Measurements from ENCODE around the gene DOCK3. TPM values are rescaled to one million over a fixed set of nuclear protein-coding genes. Genes with fewer than 3 reads are reported as not detected.

The DOCK3 gene
- total RNA-seq, 1 experiment from 2014 or later: 8.3 TPM

- no peaks in the 10 kb centered on the region for H3K4me1 Mint-ChIP-seq
- H3K4ac ChIP-seq (ENCODE audit: low read depth, low read length): no peak overlapping the region
- no peaks in the 10 kb centered on the region for H3K23me2 ChIP-seq (ENCODE audit: insufficient read length, low read depth, low read length, poor library complexity, severe bottlenecking)
- H2BK12ac ChIP-seq (ENCODE audit: insufficient read length, low read depth, low read length): no peak overlapping the region
- H3K14ac ChIP-seq (ENCODE audit: insufficient read depth, low read length): no peak overlapping the region
- no peak overlapping the region for H2BK120ac ChIP-seq (ENCODE audit: low read depth, low read length, poor library complexity, severe bottlenecking)
- H3K56ac ChIP-seq (ENCODE audit: insufficient read length, low read depth, low read length): no peak overlapping the region
- no peak for TF ChIP-seq CTCF (conservative IDR thresholded peaks at IDR 0.05)
- DNase-seq: no peak
- no peaks in the 10 kb centered on the region for H4K20me1 ChIP-seq (ENCODE audit: control insufficient read depth, insufficient read depth, insufficient read length)
- H3T11ph ChIP-seq (ENCODE audit: low read length): no peak overlapping the region
- no peaks in the 10 kb centered on the region for H3K79me1 ChIP-seq (ENCODE audit: insufficient read depth, low read depth, low read length, poor library complexity, severe bottlenecking)
- H3K9me3 Mint-ChIP-seq: no peaks in the 10 kb centered on the region
- H3K4me2 ChIP-seq (ENCODE audit: insufficient read depth, insufficient read length, low read length): no peak overlapping the region
- no peak overlapping the region for H3K27ac ChIP-seq (ENCODE audit: insufficient read length, low read depth, low read length)
- no peak overlapping the region for H3K9ac ChIP-seq (ENCODE audit: extremely low read depth, insufficient read length, low read length)
- H3K18ac ChIP-seq (ENCODE audit: insufficient read length, low read depth, low read length): no peak overlapping the region
- H4K91ac ChIP-seq (ENCODE audit: insufficient read length, low read depth, low read length): no peak overlapping the region
- no peaks in the 10 kb centered on the region for H3K79me2 ChIP-seq (ENCODE audit: insufficient read depth, low read length)
- no peaks in the 10 kb centered on the region for H3K4me1 ChIP-seq (ENCODE audit: insufficient read depth, low read length)
- H2BK15ac ChIP-seq (ENCODE audit: low read depth, low read length): no peak overlapping the region
- no CpG with 5 or more reads among the region's 3 CpGs for WGBS (ENCODE audit: extremely low coverage, insufficient read length, low lambda C conversion rate)
- peaks cover 21% of the 10 kb centered on the region for H3K27me3 Mint-ChIP-seq (ENCODE audit: low read depth)
- no peaks in the 10 kb centered on the region; a peak in 1 of 7 replicates for H3K36me3 Mint-ChIP-seq (ENCODE audit: insufficient read depth in 1 of 3, low read depth in 3 of 3)
- H3K23ac ChIP-seq (ENCODE audit: insufficient read length, low read depth, low read length): no peak overlapping the region
- H3K27me3 ChIP-seq (ENCODE audit: insufficient read depth, low read length): no peaks in the 10 kb centered on the region
- no peak overlapping the region for H2AFZ ChIP-seq (ENCODE audit: low read length)
- H4K5ac ChIP-seq (ENCODE audit: insufficient read length, low read depth, low read length): no peak overlapping the region
- no peak overlapping the region for H2AK5ac ChIP-seq (ENCODE audit: insufficient read length, low read length)
- H3K9me3 ChIP-seq (ENCODE audit: control insufficient read depth, low read depth, low read length): no peaks in the 10 kb centered on the region
- H2BK5ac ChIP-seq (ENCODE audit: insufficient read length, low read length): no peak overlapping the region
- H3K4me3 Mint-ChIP-seq: no peak overlapping the region
- no peak overlapping the region for H2BK20ac ChIP-seq (ENCODE audit: low read depth, low read length, poor library complexity, severe bottlenecking)
- H4K8ac ChIP-seq (replicated peaks; ENCODE audit: insufficient read length, low read depth, low read length): no peak overlapping the region
- H3K27ac Mint-ChIP-seq: no peak overlapping the region
Observed at GRCh38 chr3:50658831-50659230, 15.9 kb upstream of the DOCK3 start.

Data from H9 (cell line).